GM12878 (cell line): ENCODE results near the gene FOXJ3.

Experiments
- ATF2 ChIP-seq: IDR thresholded peaks from 2 replicates; pipeline ENCODE4 v1.6.1; 2012; ENCODE audit warnings: low read length, inconsistent platforms
- CHD1 ChIP-seq: IDR thresholded peaks from 2 replicates; pipeline ENCODE4 v1.6.1; 2012; ENCODE audit warnings: low read depth, low read length, improper control_type of control experiment
- CTCF ChIP-seq, 3 experiments: IDR thresholded peaks in 2 of 3; conservative IDR thresholded peaks in 1 of 3; 2 replicates each; pipeline ENCODE4 v1.5.1; 2011; ENCODE audit warnings: low read depth in 3 of 3, low read length in 3 of 3, mild to moderate bottlenecking in 3 of 3, control low read depth in 2 of 3, moderate library complexity in 2 of 3, inconsistent platforms in 1 of 3, mixed read lengths in 1 of 3; ENCODE audit not compliant: control insufficient read depth in 2 of 3, insufficient read depth in 1 of 3; ENCODE audit errors: extremely low read depth in 1 of 3
- FOXM1 ChIP-seq: IDR thresholded peaks from 2 replicates; pipeline ENCODE4 v1.6.1; 2012; ENCODE audit warnings: low read depth, mild to moderate bottlenecking, inconsistent platforms, low read length, moderate library complexity
- HDGF ChIP-seq: fragments of 450-650 bp; IDR thresholded peaks from 2 replicates; pipeline ENCODE4 v1.6.1; 2016; ENCODE audit warnings: antibody characterized with exemption
- MYB ChIP-seq: fragments of 150-350 bp; IDR thresholded peaks from 2 replicates; pipeline ENCODE4 v1.6.1; 2014; ENCODE audit warnings: mild to moderate bottlenecking, low read depth, low read length, borderline replicate concordance
- SMC3 ChIP-seq: IDR thresholded peaks from 2 replicates; pipeline ENCODE4 v1.6.1; 2011; ENCODE audit warnings: low read length, improper control_type of control experiment, borderline replicate concordance
- SUZ12 ChIP-seq: fragments of 200-600 bp; sonication (generic); IDR thresholded peaks from one replicate; pipeline ENCODE4 v1.6.1; 2018; ENCODE audit warnings: antibody characterized with exemption, mild to moderate bottlenecking; ENCODE audit not compliant: unreplicated experiment
- USF2 ChIP-seq: IDR thresholded peaks from 2 replicates; pipeline ENCODE4 v1.6.1; 2011; ENCODE audit warnings: low read depth, low read length, improper control_type of control experiment, borderline replicate concordance

GRCh38 chr1:42312576-42313212 is 22.3 kb downstream of the FOXJ3 start:
- no peak for TF ChIP-seq CTCF (IDR thresholded peaks at IDR 0.05 in 2 of 3, conservative IDR thresholded peaks at IDR 0.05 in 1 of 3; ENCODE audit: control insufficient read depth in 2 of 3, extremely low read depth in 1 of 3, insufficient read depth in 1 of 3, low read depth in 3 of 3, low read length in 3 of 3)
- no peak for TF ChIP-seq CHD1
- no peak for TF ChIP-seq ATF2
- no peak for TF ChIP-seq MYB
- no peak for TF ChIP-seq HDGF
- TF ChIP-seq SMC3 = no peak
- TF ChIP-seq USF2 = no peak
- TF ChIP-seq FOXM1 = no peak
- TF ChIP-seq SUZ12 = no peak
